PC-9 (cell line): Measurements from ENCODE around the gene MCTS1.

ENCODE experiments used
- EZH2 ChIP-seq: fragments of 200-600 bp; sonication (generic); IDR thresholded peaks from 2 replicates; pipeline ENCODE4 v1.8.0; 2017; ENCODE audit warnings: antibody characterized with exemption, low read depth
- TF ChIP-seq, protein P1 (sequence below): fragments of 200-600 bp; sonication (generic); conservative IDR thresholded peaks from 2 replicates; pipeline ENCODE4 v1.6.1; 2017; ENCODE audit warnings: mixed run types, antibody characterized with exemption, mild to moderate bottlenecking, moderate library complexity

DNA sequence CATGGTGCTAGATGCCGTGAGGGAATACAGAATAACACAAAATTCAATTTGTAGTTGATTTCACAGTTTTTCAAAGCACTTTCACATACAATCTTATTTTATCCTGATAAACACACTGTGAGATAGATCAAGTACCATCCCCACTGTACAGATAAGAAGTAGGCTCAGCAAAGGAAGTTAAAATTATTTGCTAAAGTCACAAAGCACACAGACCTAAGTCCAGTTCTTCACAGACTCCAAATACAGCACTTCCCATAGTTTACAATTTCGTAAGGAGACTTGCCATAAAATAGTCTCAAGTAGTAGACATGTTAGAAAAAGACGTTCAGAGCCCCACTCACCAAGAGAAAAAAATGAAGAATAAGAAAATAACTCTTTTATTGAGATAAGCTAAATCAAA lies 35.3 kb upstream of the MCTS1 start:
- TF ChIP-seq, protein P1, sequence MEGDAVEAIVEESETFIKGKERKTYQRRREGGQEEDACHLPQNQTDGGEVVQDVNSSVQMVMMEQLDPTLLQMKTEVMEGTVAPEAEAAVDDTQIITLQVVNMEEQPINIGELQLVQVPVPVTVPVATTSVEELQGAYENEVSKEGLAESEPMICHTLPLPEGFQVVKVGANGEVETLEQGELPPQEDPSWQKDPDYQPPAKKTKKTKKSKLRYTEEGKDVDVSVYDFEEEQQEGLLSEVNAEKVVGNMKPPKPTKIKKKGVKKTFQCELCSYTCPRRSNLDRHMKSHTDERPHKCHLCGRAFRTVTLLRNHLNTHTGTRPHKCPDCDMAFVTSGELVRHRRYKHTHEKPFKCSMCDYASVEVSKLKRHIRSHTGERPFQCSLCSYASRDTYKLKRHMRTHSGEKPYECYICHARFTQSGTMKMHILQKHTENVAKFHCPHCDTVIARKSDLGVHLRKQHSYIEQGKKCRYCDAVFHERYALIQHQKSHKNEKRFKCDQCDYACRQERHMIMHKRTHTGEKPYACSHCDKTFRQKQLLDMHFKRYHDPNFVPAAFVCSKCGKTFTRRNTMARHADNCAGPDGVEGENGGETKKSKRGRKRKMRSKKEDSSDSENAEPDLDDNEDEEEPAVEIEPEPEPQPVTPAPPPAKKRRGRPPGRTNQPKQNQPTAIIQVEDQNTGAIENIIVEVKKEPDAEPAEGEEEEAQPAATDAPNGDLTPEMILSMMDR: no peak
- no peak for TF ChIP-seq EZH2
